H9 (cell line): ENCODE data around the gene PLSCR4. TPM values are rescaled to one million over a fixed set of nuclear protein-coding genes. Genes with fewer than 3 reads are reported as not detected.

Source experiments
- DNase-seq: peaks from one replicate; pipeline ENCODE4 v3.0.0-alpha.2; 2017
- H2AFZ ChIP-seq: one replicate; pipeline ENCODE4 v1.6.1; 2013; ENCODE audit warnings: mild to moderate bottlenecking, low read length, control low read depth, moderate library complexity
- H2AK5ac ChIP-seq: 2 replicates; pipeline ENCODE4 v1.6.1; 2013; ENCODE audit warnings: low read length, control low read depth, mixed read lengths; ENCODE audit not compliant: insufficient read length
- H2BK120ac ChIP-seq: one replicate; pipeline ENCODE4 v1.6.1; 2013; ENCODE audit warnings: low read depth, mild to moderate bottlenecking, low read length, control low read depth, inconsistent platforms; ENCODE audit not compliant: poor library complexity, severe bottlenecking
- H2BK12ac ChIP-seq: 2 replicates; pipeline ENCODE4 v1.6.1; 2013; ENCODE audit warnings: low read length, control low read depth, mixed read lengths, low read depth; ENCODE audit not compliant: insufficient read length
- H2BK15ac ChIP-seq: 2 replicates; pipeline ENCODE4 v1.6.1; 2013; ENCODE audit warnings: low read depth, low read length, control low read depth
- H2BK20ac ChIP-seq: one replicate; pipeline ENCODE4 v1.6.1; 2013; ENCODE audit warnings: low read depth, mild to moderate bottlenecking, low read length, control low read depth, inconsistent platforms; ENCODE audit not compliant: poor library complexity, severe bottlenecking
- H2BK5ac ChIP-seq: 2 replicates; pipeline ENCODE4 v1.6.1; 2013; ENCODE audit warnings: low read length, control low read depth, mixed read lengths; ENCODE audit not compliant: insufficient read length
- H3K14ac ChIP-seq: 2 replicates; pipeline ENCODE4 v1.6.1; 2013; ENCODE audit warnings: low read length, control low read depth; ENCODE audit not compliant: insufficient read depth
- H3K18ac ChIP-seq: 2 replicates; pipeline ENCODE4 v1.6.1; 2013; ENCODE audit warnings: low read depth, mild to moderate bottlenecking, mixed read lengths, low read length, control low read depth; ENCODE audit not compliant: insufficient read length
- H3K23ac ChIP-seq: 2 replicates; pipeline ENCODE4 v1.6.1; 2013; ENCODE audit warnings: low read length, control low read depth, mixed read lengths, low read depth; ENCODE audit not compliant: insufficient read length
- H3K23me2 ChIP-seq: 2 replicates; pipeline ENCODE4 v1.6.1; 2013; ENCODE audit warnings: low read depth, mild to moderate bottlenecking, mixed read lengths, low read length, control low read depth; ENCODE audit not compliant: insufficient read length, poor library complexity, severe bottlenecking
- H3K27ac ChIP-seq: 2 replicates; pipeline ENCODE4 v1.5.1; 2013; ENCODE audit warnings: low read length, control low read depth, mixed read lengths, low read depth; ENCODE audit not compliant: insufficient read length
- H3K27me3 ChIP-seq: 2 replicates; pipeline ENCODE4 v1.6.1; 2013; ENCODE audit warnings: low read length, control low read depth, inconsistent platforms; ENCODE audit not compliant: insufficient read depth
- H3K4ac ChIP-seq: 2 replicates; pipeline ENCODE4 v1.6.1; 2013; ENCODE audit warnings: low read depth, mild to moderate bottlenecking, control low read depth, inconsistent platforms, low read length, moderate library complexity
- H3K4me1 ChIP-seq: 2 replicates; pipeline ENCODE4 v1.6.1; 2013; ENCODE audit warnings: low read length, control low read depth, inconsistent platforms; ENCODE audit not compliant: insufficient read depth
- H3K4me2 ChIP-seq: 2 replicates; pipeline ENCODE4 v1.6.1; 2013; ENCODE audit warnings: low read length, control low read depth, mixed read lengths; ENCODE audit not compliant: insufficient read length, insufficient read depth
- H3K56ac ChIP-seq: 2 replicates; pipeline ENCODE4 v1.6.1; 2013; ENCODE audit warnings: low read depth, mild to moderate bottlenecking, mixed read lengths, low read length, control low read depth; ENCODE audit not compliant: insufficient read length
- H3K79me1 ChIP-seq: 2 replicates; pipeline ENCODE4 v1.6.1; 2013; ENCODE audit warnings: low read depth, mild to moderate bottlenecking, moderate library complexity, low read length, control low read depth, inconsistent platforms; ENCODE audit not compliant: insufficient read depth, poor library complexity, severe bottlenecking
- H3K79me2 ChIP-seq: 2 replicates; pipeline ENCODE4 v1.6.1; 2013; ENCODE audit warnings: low read length, control low read depth, inconsistent platforms; ENCODE audit not compliant: insufficient read depth
- H3K9ac ChIP-seq: 2 replicates; pipeline ENCODE4 v1.6.1; 2013; ENCODE audit warnings: low read length, control low read depth, mixed read lengths; ENCODE audit not compliant: insufficient read length; ENCODE audit errors: extremely low read depth
- H3K9me3 ChIP-seq: one replicate; pipeline ENCODE4 v1.6.1; 2013; ENCODE audit warnings: low read depth, low read length, inconsistent platforms; ENCODE audit not compliant: control insufficient read depth
- H3T11ph ChIP-seq: one replicate; pipeline ENCODE4 v1.6.1; 2013; ENCODE audit warnings: mild to moderate bottlenecking, low read length, control low read depth, inconsistent platforms
- H4K20me1 ChIP-seq: one replicate; pipeline ENCODE4 v1.6.1; 2013; ENCODE audit not compliant: control insufficient read depth, insufficient read length, insufficient read depth
- H4K5ac ChIP-seq: 2 replicates; pipeline ENCODE4 v1.6.1; 2013; ENCODE audit warnings: low read depth, mild to moderate bottlenecking, mixed read lengths, low read length, control low read depth; ENCODE audit not compliant: insufficient read length
- H4K8ac ChIP-seq: replicated peaks from 2 replicates; pipeline ENCODE4 v1.6.1; 2013; ENCODE audit warnings: low read length, control low read depth, mixed read lengths, low read depth; ENCODE audit not compliant: insufficient read length
- H4K91ac ChIP-seq: 2 replicates; pipeline ENCODE4 v1.6.1; 2013; ENCODE audit warnings: low read depth, mild to moderate bottlenecking, moderate library complexity, mixed read lengths, low read length, control low read depth; ENCODE audit not compliant: insufficient read length
- H3K27ac Mint-ChIP-seq, 3 experiments: 2 replicates in 2 of 3; 3 replicates in 1 of 3; pipeline ENCODE4 v1.8.0; 2020 to 2021; ENCODE audit warnings: mixed read lengths in 3 of 3, mild to moderate bottlenecking in 1 of 3, moderate library complexity in 1 of 3
- H3K27me3 Mint-ChIP-seq: 2 replicates; pipeline ENCODE4 v1.8.0; 2021; ENCODE audit warnings: low read depth, mild to moderate bottlenecking, moderate library complexity, mixed read lengths
- H3K36me3 Mint-ChIP-seq, 3 experiments: 2 replicates in 2 of 3; 3 replicates in 1 of 3; pipeline ENCODE4 v1.8.0; 2020 to 2021; ENCODE audit warnings: low read depth in 3 of 3, mixed read lengths in 3 of 3; ENCODE audit not compliant: insufficient read depth in 1 of 3
- H3K4me1 Mint-ChIP-seq, 2 experiments: 2 replicates each; pipeline ENCODE4 v1.8.0; 2020; ENCODE audit warnings: mixed read lengths in 2 of 2
- H3K4me3 Mint-ChIP-seq, 2 experiments: 2 replicates in 1 of 2; 3 replicates in 1 of 2; pipeline ENCODE4 v1.8.0; 2020 to 2021; ENCODE audit warnings: mild to moderate bottlenecking in 2 of 2, mixed read lengths in 2 of 2, moderate library complexity in 1 of 2
- H3K9me3 Mint-ChIP-seq, 2 experiments: 2 replicates in 1 of 2; 3 replicates in 1 of 2; pipeline ENCODE4 v1.8.0; 2020; ENCODE audit warnings: mild to moderate bottlenecking in 2 of 2, mixed read lengths in 2 of 2, moderate library complexity in 1 of 2
- CTCF ChIP-seq: fragments of 200-600 bp; sonication (generic); conservative IDR thresholded peaks from 3 replicates; pipeline ENCODE4 v1.8.0; 2021; ENCODE audit warnings: antibody characterized with exemption, mild to moderate bottlenecking
- WGBS: extraction: QIAGEN DNeasy Blood & Tissue Kit; methylation state at CpG from one replicate; pipeline ENCODE4 v1.1.7; 2013; ENCODE audit warnings: missing lambda C conversion rate, low lambda C conversion rate, mixed read lengths; ENCODE audit not compliant: insufficient read length; ENCODE audit errors: extremely low coverage; 5-methylcytosine and 5-hydroxymethylcytosine counted together
- total RNA-seq: library from RNA; stranded (reverse); gene quantifications from 2 replicates; pipeline ENCODE4 v1.2.1, GENCODE V29; 2021

PLSCR4 gene
- total RNA-seq, 1 experiment from 2014 or later = 1.2 TPM

- no peaks in the 10 kb centered on the region; a peak in 1 of 5 replicates for H3K9me3 Mint-ChIP-seq
- H2AFZ ChIP-seq = no peak overlapping the region
- DNase-seq = no peak
Observed at GRCh38 chr3:146180376-146180775, 70.5 kb downstream of the PLSCR4 start.

More at GRCh38 chr3:146180376-146180775, 70.5 kb downstream of the PLSCR4 start:
- no peak overlapping the region for H3K4me3 Mint-ChIP-seq
- Histone ChIP-seq H3K23ac (no peak overlapping the region), H4K8ac (no peak overlapping the region), H3K4me2 (no peak overlapping the region), H3K27me3 (no peaks in the 10 kb centered on the region), H3K18ac (no peak overlapping the region), H2BK20ac (no peak overlapping the region), H3K56ac (no peak overlapping the region), H2BK15ac (no peak overlapping the region), H4K5ac (no peak overlapping the region), H2BK120ac (no peak overlapping the region), H3K9me3 (no peaks in the 10 kb centered on the region), H4K20me1 (no peaks in the 10 kb centered on the region), H3T11ph (no peak overlapping the region), H4K91ac (no peak overlapping the region), H3K23me2 (no peaks in the 10 kb centered on the region), H2BK12ac (no peak overlapping the region), H2AK5ac (no peak overlapping the region), H3K4ac (no peak overlapping the region), H3K4me1 (no peaks in the 10 kb centered on the region), H3K27ac (no peak overlapping the region), H3K79me1 (no peaks in the 10 kb centered on the region), H3K14ac (no peak overlapping the region), H2BK5ac (no peak overlapping the region), H3K9ac (no peak overlapping the region), H3K79me2 (no peaks in the 10 kb centered on the region)
- no peaks in the 10 kb centered on the region for H3K36me3 Mint-ChIP-seq
- H3K4me1 Mint-ChIP-seq = 0 out of 4 replicates have a peak, but pooled peaks cover 0 to 2% of the 10 kb centered on the region in 2 experiments
- no CpG with 5 or more reads among the region's 6 CpGs for WGBS
- H3K27me3 Mint-ChIP-seq = no peaks in the 10 kb centered on the region
- no peak for TF ChIP-seq CTCF
- peak overlapping the region in 1 of 3 experiments; percentile 21; a peak in 1 of 7 replicates for H3K27ac Mint-ChIP-seq
